ENCODE measurements around the gene INSYN2A. TPM values are rescaled to one million over a fixed set of nuclear protein-coding genes. Genes with fewer than 3 reads are reported as not detected.

Gene INSYN2A
- total and polyA plus RNA-seq, 9 of the 15 experiments (the other 6 are each of a cell fraction or from before 2014, with no cell fraction given): not detected

- POLR2A ChIA-PET: no interaction called here
- TF ChIP-seq SFPQ (IDR thresholded peaks at IDR 0.05; ENCODE audit: low read depth, low read length) (no peak), DMBX1 (CRISPR knock-in tag; IDR thresholded peaks at IDR 0.05; ENCODE audit: borderline replicate concordance) (no peak), GTF3C2 (IDR thresholded peaks at IDR 0.05; ENCODE audit: borderline replicate concordance, extremely low read depth, insufficient read length) (no peak), ID3 (CRISPR knock-in tag; IDR thresholded peaks at IDR 0.05) (no peak), ID3 (tag; IDR thresholded peaks at IDR 0.05) (no peak), ZNF511 (CRISPR knock-in tag; IDR thresholded peaks at IDR 0.05) (no peak), FOXK1 (CRISPR knock-in tag; IDR thresholded peaks at IDR 0.05; ENCODE audit: borderline replicate concordance) (no peak), NKRF (IDR thresholded peaks at IDR 0.05; ENCODE audit: borderline replicate concordance) (no peak), ZNF41 (CRISPR knock-in tag; conservative IDR thresholded peaks at IDR 0.05) (no peak)
Observed at GRCh38 chr10:127174866-127175265, 21.5 kb downstream of the INSYN2A start.

More at GRCh38 chr10:127174866-127175265, 21.5 kb downstream of the INSYN2A start:
- no peaks in the 10 kb centered on the region for H3K27me3 ChIP-seq (ENCODE audit: control insufficient read depth in 2 of 2, insufficient read depth in 2 of 2, low read length in 2 of 2)
- no TSS peak for BruUV-seq (replicated peaks)
- H3K79me2 ChIP-seq (ENCODE audit: control insufficient read depth, insufficient read depth, low read length): no peaks in the 10 kb centered on the region
- DNase-seq (ENCODE audit: extremely low read depth in 1 of 4, low spot score in 3 of 4) (no peak), ATAC-seq (no peak), FAIRE-seq (no peak)
- H3K4me3 ChIP-seq: no peak overlapping the region
- H3K4me2 ChIP-seq (ENCODE audit: insufficient read depth, low read length): no peak overlapping the region
- H3K27ac ChIP-seq (ENCODE audit: extremely low read depth, low read depth, low read length): no peak overlapping the region
- no peaks in the 10 kb centered on the region for H3K4me1 ChIP-seq (replicated peaks in 1 of 2; ENCODE audit: control insufficient read depth in 2 of 2, insufficient read depth in 2 of 2, low read length in 2 of 2)
- CTCF ChIA-PET (ENCODE audit: low intra/inter-chr PET ratio): no interaction called here
- no peak overlapping the region for H3K9ac ChIP-seq (ENCODE audit: insufficient read depth in 1 of 2, low read depth in 2 of 2, low read length in 2 of 2)
- no peak overlapping the region for H2AFZ ChIP-seq (ENCODE audit: low read depth, low read length)
- no peaks in the 10 kb centered on the region for H3K36me3 ChIP-seq (ENCODE audit: control insufficient read depth, insufficient read depth, low read length)
- intact Hi-C loops (cut with micrococcal nuclease) (no loop called here), in situ Hi-C loops (cut with MboI) (no loop called here)
- H3K9me3 ChIP-seq (replicated peaks; ENCODE audit: control insufficient read depth, insufficient read depth, low read depth, low read length): no peaks in the 10 kb centered on the region
- H3K9me1 ChIP-seq (ENCODE audit: control insufficient read depth, insufficient read depth, low read length): no peaks in the 10 kb centered on the region
- no peaks in the 10 kb centered on the region for H4K20me1 ChIP-seq (replicated peaks; ENCODE audit: control insufficient read depth, insufficient read depth, low read length)
- 0% methylated on average over 7 of the region's 8 CpGs for WGBS (ENCODE audit: insufficient coverage, low coverage, missing lambda C conversion rate)
